Measurements from ENCODE around the gene ELOA.

Gene ELOA

GRCh38 chr1:23772049-23772853 lies 29.0 kb downstream of the ELOA start:
- Histone ChIP-seq H3K36me3 (ENCODE audit: low read length) (no peaks in the 10 kb centered on the region), H3K79me2 (ENCODE audit: insufficient read depth, low read length) (0 out of 2 replicates have a peak, but pooled peaks cover 9% of the 10 kb centered on the region), H3K4me3 (ENCODE audit: insufficient read depth, low read length, poor library complexity, severe bottlenecking) (no peak overlapping the region), H3K9me2 (replicated peaks; ENCODE audit: insufficient read depth, low read length) (no peaks in the 10 kb centered on the region), H3K27ac (ENCODE audit: low read depth, low read length) (no peak overlapping the region), H2AFZ (ENCODE audit: low read depth, low read length, severe bottlenecking) (peak overlapping the region; percentile 21), H3K27me3 (ENCODE audit: low read length) (no peaks in the 10 kb centered on the region), H3K9ac (ENCODE audit: low read length) (0 out of 2 replicates have a peak overlapping the region, but pooled peaks have one; percentile 9), H4K20me1 (ENCODE audit: low read depth, low read length) (no peaks in the 10 kb centered on the region), H3K4me2 (ENCODE audit: low read depth, low read length, poor library complexity, severe bottlenecking) (peak overlapping the region; percentile 38), H3F3A (ENCODE audit: insufficient read depth) (peaks cover 12% of the 10 kb centered on the region), H3K9me3 (ENCODE audit: insufficient read depth, low read length) (no peaks in the 10 kb centered on the region)
- TF ChIP-seq, protein P1, sequence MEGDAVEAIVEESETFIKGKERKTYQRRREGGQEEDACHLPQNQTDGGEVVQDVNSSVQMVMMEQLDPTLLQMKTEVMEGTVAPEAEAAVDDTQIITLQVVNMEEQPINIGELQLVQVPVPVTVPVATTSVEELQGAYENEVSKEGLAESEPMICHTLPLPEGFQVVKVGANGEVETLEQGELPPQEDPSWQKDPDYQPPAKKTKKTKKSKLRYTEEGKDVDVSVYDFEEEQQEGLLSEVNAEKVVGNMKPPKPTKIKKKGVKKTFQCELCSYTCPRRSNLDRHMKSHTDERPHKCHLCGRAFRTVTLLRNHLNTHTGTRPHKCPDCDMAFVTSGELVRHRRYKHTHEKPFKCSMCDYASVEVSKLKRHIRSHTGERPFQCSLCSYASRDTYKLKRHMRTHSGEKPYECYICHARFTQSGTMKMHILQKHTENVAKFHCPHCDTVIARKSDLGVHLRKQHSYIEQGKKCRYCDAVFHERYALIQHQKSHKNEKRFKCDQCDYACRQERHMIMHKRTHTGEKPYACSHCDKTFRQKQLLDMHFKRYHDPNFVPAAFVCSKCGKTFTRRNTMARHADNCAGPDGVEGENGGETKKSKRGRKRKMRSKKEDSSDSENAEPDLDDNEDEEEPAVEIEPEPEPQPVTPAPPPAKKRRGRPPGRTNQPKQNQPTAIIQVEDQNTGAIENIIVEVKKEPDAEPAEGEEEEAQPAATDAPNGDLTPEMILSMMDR (IDR thresholded peaks at IDR 0.05; ENCODE audit: insufficient read depth, low read length, poor library complexity, severe bottlenecking), result peak; percentile 87
- TF ChIP-seq EZH2phosphoT487 (conservative IDR thresholded peaks at IDR 0.05; ENCODE audit: low read length), result no peak

DNA sequence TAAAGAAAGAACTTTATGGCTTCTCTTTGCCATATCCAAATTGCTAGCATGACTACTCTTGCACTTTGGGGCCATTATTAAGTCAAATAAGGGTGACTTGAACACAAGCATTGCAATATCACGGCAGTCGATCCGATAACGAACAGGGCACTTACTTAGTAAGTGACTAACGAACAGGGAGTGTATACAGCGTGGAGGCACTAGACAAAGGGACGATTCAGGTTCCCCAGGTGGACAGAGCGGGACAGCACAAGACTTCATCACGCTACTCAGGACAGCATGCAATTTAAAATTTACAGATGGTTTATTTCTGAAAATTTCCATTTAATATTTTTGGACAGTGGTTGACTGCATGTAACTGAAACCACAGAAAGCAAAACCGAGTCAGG lies 29.6 kb downstream of the ELOA start:
- H4K20me1 ChIP-seq (ENCODE audit: low read depth, low read length), result no peaks in the 10 kb centered on the region
- H3K4me2 ChIP-seq (ENCODE audit: low read depth, low read length, poor library complexity, severe bottlenecking), result peak overlapping the region; percentile 38
- TF ChIP-seq EZH2phosphoT487 (conservative IDR thresholded peaks at IDR 0.05; ENCODE audit: low read length), result no peak
- TF ChIP-seq, protein P1 (IDR thresholded peaks at IDR 0.05; ENCODE audit: insufficient read depth, low read length, poor library complexity, severe bottlenecking), result no peak
- H3K9ac ChIP-seq (ENCODE audit: low read length), result 0 out of 2 replicates have a peak overlapping the region, but pooled peaks have one; percentile 9
- H3K4me3 ChIP-seq (ENCODE audit: insufficient read depth, low read length, poor library complexity, severe bottlenecking), result no peak overlapping the region
- no peaks in the 10 kb centered on the region for H3K27me3 ChIP-seq (ENCODE audit: low read length)
- no peaks in the 10 kb centered on the region for H3K36me3 ChIP-seq (ENCODE audit: low read length)
- no peak overlapping the region for H3K27ac ChIP-seq (ENCODE audit: low read depth, low read length)
- peaks cover 12% of the 10 kb centered on the region for H3F3A ChIP-seq (ENCODE audit: insufficient read depth)
- no peaks in the 10 kb centered on the region for H3K9me3 ChIP-seq (ENCODE audit: insufficient read depth, low read length)
- no peak overlapping the region for H2AFZ ChIP-seq (ENCODE audit: low read depth, low read length, severe bottlenecking)
- peaks cover 12% of the 10 kb centered on the region for H3K79me2 ChIP-seq (ENCODE audit: insufficient read depth, low read length)
- no peaks in the 10 kb centered on the region for H3K9me2 ChIP-seq (replicated peaks; ENCODE audit: insufficient read depth, low read length)

DNA sequence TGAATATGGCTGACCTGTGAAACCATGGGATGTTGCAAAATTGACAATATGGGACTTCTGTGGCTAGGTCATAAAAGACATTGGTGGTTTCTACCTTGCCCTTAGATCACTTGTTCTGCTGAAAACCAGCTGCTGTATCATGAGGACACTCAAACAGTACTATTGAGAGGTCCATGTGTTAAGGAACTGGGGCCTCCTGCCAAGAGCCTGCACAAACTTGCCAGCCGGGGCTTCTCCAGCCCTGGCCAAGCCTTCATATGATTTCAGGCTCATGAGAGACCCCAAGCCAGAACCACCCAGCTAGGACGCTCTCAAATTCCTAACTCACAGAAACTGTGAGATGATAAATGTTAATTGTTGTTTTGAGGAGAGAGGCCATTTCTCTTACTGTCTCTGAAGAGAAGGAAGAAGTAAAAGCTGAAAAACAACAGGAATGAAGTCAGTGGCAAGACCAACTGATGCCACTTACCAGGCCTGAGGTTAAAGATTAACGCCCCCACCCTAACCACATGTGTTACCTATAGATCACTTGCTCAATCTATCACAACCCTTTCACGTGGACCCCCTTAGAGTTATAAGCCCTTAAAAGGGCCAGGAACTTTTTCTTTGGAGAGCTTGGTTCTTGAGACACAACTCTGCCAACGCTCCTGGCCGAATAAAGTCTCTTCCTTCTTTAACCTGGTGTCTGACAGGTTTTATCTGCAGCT lies 31.1 kb downstream of the ELOA start:
- Histone ChIP-seq H3K9me2 (replicated peaks; ENCODE audit: insufficient read depth, low read length) (no peaks in the 10 kb centered on the region), H3F3A (ENCODE audit: insufficient read depth) (peaks cover 12% of the 10 kb centered on the region), H3K27ac (ENCODE audit: low read depth, low read length) (no peak overlapping the region), H4K20me1 (ENCODE audit: low read depth, low read length) (no peaks in the 10 kb centered on the region; the same call in 1 of the 2 replicates), H3K79me2 (ENCODE audit: insufficient read depth, low read length) (peaks cover 25% of the 10 kb centered on the region), H3K4me2 (ENCODE audit: low read depth, low read length, poor library complexity, severe bottlenecking) (no peak overlapping the region), H3K9ac (ENCODE audit: low read length) (no peak overlapping the region), H3K9me3 (ENCODE audit: insufficient read depth, low read length) (no peaks in the 10 kb centered on the region), H3K36me3 (ENCODE audit: low read length) (no peaks in the 10 kb centered on the region), H2AFZ (ENCODE audit: low read depth, low read length, severe bottlenecking) (no peak overlapping the region), H3K27me3 (ENCODE audit: low read length) (no peaks in the 10 kb centered on the region), H3K4me3 (ENCODE audit: insufficient read depth, low read length, poor library complexity, severe bottlenecking) (no peak overlapping the region)
- TF ChIP-seq EZH2phosphoT487 (conservative IDR thresholded peaks at IDR 0.05; ENCODE audit: low read length), result no peak
- TF ChIP-seq, protein P1 (IDR thresholded peaks at IDR 0.05; ENCODE audit: insufficient read depth, low read length, poor library complexity, severe bottlenecking), result no peak
